Gastrocnemius medialis (tissue), 4 donors: ENCODE results near the gene HOXA7. TPM values are rescaled to one million over a fixed set of nuclear protein-coding genes. Genes with fewer than 3 reads are reported as not detected.
A peak's percentile ranks its signal among the peaks of the same experiment; 100 is the strongest.

Source experiments
- ATAC-seq, 2 donors: fragments of 150-250 bp; one replicate each; pipeline ENCODE4 v1.9.1; 2016
- DNase-seq, 2 donors: peaks; one replicate each; pipeline ENCODE4 v3.0.0-alpha.2; 2019
- H3K27ac ChIP-seq, 4 donors: fragments of 200-600 bp; sonication (generic); 1 replicate in 1 of 4; 2 replicates in 3 of 4; pipeline ENCODE4 v1.5.1; 2016 to 2018; ENCODE audit warnings: mild to moderate bottlenecking in 2 of 4, moderate library complexity in 1 of 4
- H3K27me3 ChIP-seq, 3 donors: fragments of 200-600 bp; sonication (generic) in 2 of 3; 1 replicate in 1 of 3; 2 replicates in 2 of 3; pipeline versions ENCODE4 v1.5.1 to v1.6.0; 2016 to 2019; ENCODE audit warnings: mild to moderate bottlenecking in 1 of 3, moderate library complexity in 1 of 3
- H3K36me3 ChIP-seq, 2 donors: fragments of 200-600 bp; sonication (generic) in 1 of 2; one replicate each; pipeline ENCODE4 v1.5.1; 2017 to 2018
- H3K4me1 ChIP-seq, 2 donors: fragments of 200-600 bp; sonication (generic) in 1 of 2; one replicate each; pipeline ENCODE4 v1.5.1; 2016 to 2017; ENCODE audit warnings: mild to moderate bottlenecking in 2 of 2
- H3K4me3 ChIP-seq, 4 donors: fragments of 200-600 bp; sonication (generic) in 3 of 4; 1 replicate in 1 of 4; 2 replicates in 3 of 4; pipeline ENCODE4 v1.5.1; 2016 to 2019; ENCODE audit warnings: mild to moderate bottlenecking in 2 of 4
- H3K9me3 ChIP-seq, 3 donors: fragments of 200-600 bp; sonication (generic) in 2 of 3; 1 replicate in 1 of 3; 2 replicates in 2 of 3; pipeline ENCODE4 v1.5.1; 2016 to 2019
- POLR2A ChIP-seq, 2 donors: fragments of 450-650 bp; IDR thresholded peaks; one replicate each; pipeline ENCODE4 v1.6.1; 2017; ENCODE audit warnings: antibody characterized with exemption in 2 of 2, mild to moderate bottlenecking in 2 of 2, moderate library complexity in 2 of 2
- in situ Hi-C, 4 donors: fragments of 200-750 bp; cut with MboI; loops; one replicate each; pipeline versions ENCODE4 v1.15.0 to v1.8.0; 2017; ENCODE audit warnings: low sequenced_read_pairs in 4 of 4
- intact Hi-C: fragments of 100-400 bp; cut with DNase I; formaldehyde crosslinking; loops from one replicate; pipeline ENCODE4 v1.15.1; 2023; ENCODE audit warnings: low total_unique reads
- total RNA-seq, 4 donors: library from RNA; depleted of rRNA; stranded (reverse); fragments of >200 nt; gene quantifications; one replicate each; pipeline versions ENCODE4 v1.1.0 to v1.2.3, GENCODE V29; 2016
- TF ChIP-seq, protein P1 (sequence below), 5 experiments: fragments of 450-650 bp in 3 of 5; fragments of 200-600 bp in 2 of 5; sonication (generic) in 2 of 5; IDR thresholded peaks in 4 of 5; conservative IDR thresholded peaks in 1 of 5; 1 replicate in 4 of 5; 2 replicates in 1 of 5; pipeline ENCODE4 v1.5.1; 2016 to 2019; ENCODE audit warnings: antibody characterized with exemption in 5 of 5, mild to moderate bottlenecking in 3 of 5, moderate library complexity in 3 of 5

The HOXA7 gene
- total RNA-seq, 4 donors from 2014 or later: 5.3 to 12.8 (median 8.6) TPM

DNA sequence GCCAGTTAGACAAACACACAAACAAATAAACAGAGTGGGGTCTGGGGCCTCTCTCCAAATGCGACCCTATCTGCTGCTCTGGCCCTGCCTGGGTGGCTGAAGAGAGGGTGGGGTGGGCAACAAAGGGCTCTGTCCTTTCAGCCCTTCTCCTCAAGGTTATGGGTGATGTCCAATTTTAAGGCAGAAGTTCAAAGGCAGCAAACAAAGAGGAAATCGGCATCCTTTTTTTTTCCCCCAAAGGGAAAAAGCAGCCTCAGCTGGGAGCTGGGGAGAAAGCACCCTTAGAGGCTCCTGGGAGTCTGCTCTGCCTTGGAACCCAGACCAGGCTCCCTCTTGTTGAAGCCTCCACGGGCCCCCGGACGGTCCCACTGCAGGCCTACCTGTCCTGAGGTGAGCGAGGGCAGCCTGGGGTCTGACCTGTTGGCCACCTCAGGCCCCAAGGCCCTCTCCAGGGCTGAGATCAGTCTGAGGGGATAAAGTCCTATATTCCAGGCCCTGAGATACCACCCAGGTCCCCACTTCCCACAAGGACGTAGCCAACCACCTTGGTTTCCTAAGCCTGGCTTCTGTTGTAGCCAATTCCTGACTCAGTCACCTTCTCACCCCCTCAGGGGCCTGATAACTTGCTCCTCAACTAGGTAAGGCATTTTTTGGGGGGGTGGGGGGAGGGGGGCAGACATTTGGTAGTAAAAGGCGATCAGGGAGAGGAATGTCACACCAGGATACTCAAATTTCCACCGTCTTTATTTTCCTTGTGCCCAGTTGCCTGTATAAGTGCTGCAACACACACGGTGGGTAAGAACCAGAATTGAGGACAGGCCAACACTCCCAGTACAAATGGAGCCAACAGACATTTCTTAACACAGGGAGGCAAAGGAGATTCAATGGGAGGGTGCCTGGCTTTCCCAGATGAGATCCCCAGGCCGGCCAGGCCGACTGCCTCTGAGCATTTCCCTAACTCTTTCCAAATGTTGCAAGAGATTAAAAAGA lies 24.3 kb upstream of the HOXA7 start:
- intact Hi-C loops: loop anchor here (10.0 kb wide), 1 partner anchor 1444 kb away; no protein-coding TSS in a partner anchor
- ATAC-seq (no peak), DNase-seq (peak; percentile 1 to 27)
- in situ Hi-C loops: loop anchor here in 3 of 4 donors (10.0 to 25.0 kb wide), 5 partner anchors 907 to 1418 kb away; partner anchors contain the start of gene CREB5 (in 1 of the 3)
- Histone ChIP-seq H3K9me3 (no peaks in the 10 kb centered on the region), H3K27ac (peak overlapping the region; percentile 90 to 99 (median 95)), H3K27me3 (peaks cover 0 to 8% (median 3%) of the 10 kb centered on the region in 3 donors), H3K4me3 (peak overlapping the region in 2 of 4 donors; percentile 53 to 56), H3K36me3 (no peaks in the 10 kb centered on the region), H3K4me1 (peaks cover 41 to 54% of the 10 kb centered on the region in 2 donors)
- TF ChIP-seq, protein P1, sequence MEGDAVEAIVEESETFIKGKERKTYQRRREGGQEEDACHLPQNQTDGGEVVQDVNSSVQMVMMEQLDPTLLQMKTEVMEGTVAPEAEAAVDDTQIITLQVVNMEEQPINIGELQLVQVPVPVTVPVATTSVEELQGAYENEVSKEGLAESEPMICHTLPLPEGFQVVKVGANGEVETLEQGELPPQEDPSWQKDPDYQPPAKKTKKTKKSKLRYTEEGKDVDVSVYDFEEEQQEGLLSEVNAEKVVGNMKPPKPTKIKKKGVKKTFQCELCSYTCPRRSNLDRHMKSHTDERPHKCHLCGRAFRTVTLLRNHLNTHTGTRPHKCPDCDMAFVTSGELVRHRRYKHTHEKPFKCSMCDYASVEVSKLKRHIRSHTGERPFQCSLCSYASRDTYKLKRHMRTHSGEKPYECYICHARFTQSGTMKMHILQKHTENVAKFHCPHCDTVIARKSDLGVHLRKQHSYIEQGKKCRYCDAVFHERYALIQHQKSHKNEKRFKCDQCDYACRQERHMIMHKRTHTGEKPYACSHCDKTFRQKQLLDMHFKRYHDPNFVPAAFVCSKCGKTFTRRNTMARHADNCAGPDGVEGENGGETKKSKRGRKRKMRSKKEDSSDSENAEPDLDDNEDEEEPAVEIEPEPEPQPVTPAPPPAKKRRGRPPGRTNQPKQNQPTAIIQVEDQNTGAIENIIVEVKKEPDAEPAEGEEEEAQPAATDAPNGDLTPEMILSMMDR (IDR thresholded peaks at IDR 0.05 in 4 of 5, conservative IDR thresholded peaks at IDR 0.05 in 1 of 5): no peak
- no peak for TF ChIP-seq POLR2A (IDR thresholded peaks at IDR 0.05)

DNA sequence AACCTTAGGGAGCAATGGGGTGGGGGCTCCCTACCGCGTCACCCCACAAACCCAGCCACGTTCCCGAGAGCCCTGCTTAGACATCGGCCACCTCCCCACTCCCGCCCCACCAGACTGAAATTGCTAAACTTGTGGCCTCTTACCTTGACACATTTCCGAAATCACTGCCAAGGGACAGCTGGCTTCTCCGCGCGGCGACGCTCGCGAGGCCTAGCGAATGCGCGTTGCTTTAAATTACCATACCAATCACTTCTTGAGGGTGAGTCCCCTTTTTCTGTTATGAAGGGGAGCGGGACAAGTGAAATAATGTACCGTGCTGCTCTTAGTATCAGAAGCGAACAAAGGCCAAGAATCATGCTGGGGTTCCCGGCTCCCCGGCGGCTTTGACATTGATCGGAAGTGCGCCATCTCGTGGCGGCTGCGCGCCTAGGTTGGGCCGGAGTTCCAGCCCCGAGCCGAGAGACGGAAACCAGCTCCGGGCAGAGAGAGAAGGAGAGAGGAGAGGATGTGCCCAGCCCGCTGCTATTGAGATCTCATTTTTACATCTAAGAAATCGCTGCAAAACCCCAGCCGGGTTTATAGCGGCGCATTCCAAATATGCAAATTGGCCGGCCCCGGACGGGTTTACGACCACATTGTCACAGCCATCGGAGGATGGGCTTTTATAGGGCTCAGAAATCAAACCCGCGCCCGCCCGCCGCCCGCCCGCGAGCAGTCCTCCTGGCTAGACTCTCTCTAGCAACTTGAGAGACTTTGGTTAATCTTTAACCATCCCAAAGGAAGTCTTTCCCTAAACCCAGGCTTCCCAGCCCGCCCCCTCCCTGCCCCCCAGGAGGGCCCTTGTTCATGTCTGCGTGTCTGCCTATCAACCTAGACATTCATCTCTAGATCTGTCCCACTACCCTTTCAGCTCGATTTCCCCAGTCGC lies 23.3 kb upstream of the HOXA7 start:
- Histone ChIP-seq H3K27me3 (peaks cover 0 to 8% (median 3%) of the 10 kb centered on the region in 3 donors), H3K4me1 (peaks cover 43 to 61% of the 10 kb centered on the region in 2 donors), H3K36me3 (no peaks in the 10 kb centered on the region), H3K9me3 (no peaks in the 10 kb centered on the region), H3K4me3 (peak overlapping the region; percentile 47 to 56 (median 52)), H3K27ac (peak overlapping the region; percentile 90 to 99 (median 95))
- intact Hi-C loops (loop anchor here (10.0 kb wide), 2 partner anchors 1445 to 1505 kb away; no protein-coding TSS in a partner anchor), in situ Hi-C loops (loop anchor here in 3 of 4 donors (10.0 to 25.0 kb wide), 5 partner anchors 908 to 1417 kb away; partner anchors contain the start of gene CREB5 (in 1 of the 3))
- peak; percentile 65 to 79 for DNase-seq
- peak; percentile 40 to 53 for ATAC-seq
- TF ChIP-seq POLR2A (IDR thresholded peaks at IDR 0.05): peak; percentile 79 to 90
- TF ChIP-seq, protein P1 (IDR thresholded peaks at IDR 0.05 in 4 of 5, conservative IDR thresholded peaks at IDR 0.05 in 1 of 5): peak; percentile 91 to 96 (median 95)

DNA sequence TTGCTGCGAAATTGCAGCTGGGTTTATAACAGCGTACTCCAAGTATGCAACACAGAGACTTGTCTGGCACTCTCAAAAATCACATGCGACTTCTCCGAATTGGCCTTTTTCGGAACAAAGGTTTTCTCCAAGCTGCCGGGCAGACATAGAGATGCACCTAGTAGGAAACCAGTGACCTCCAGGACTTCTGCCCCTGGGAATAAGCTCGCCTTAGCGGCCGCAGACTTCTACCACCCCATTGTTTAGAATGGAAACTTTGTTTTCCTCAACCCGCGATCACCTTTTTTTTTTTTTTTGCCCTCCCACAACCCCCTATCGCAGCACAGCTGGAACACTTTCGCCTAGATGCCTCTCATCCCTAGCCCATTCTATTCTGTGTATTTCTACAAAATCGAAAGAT lies 22.6 kb upstream of the HOXA7 start:
- peak; percentile 2 to 20 for DNase-seq
- Histone ChIP-seq H3K27me3 (peaks cover 0 to 6% (median 3%) of the 10 kb centered on the region in 3 donors), H3K4me3 (peak overlapping the region; percentile 47 to 56 (median 52)), H3K36me3 (no peaks in the 10 kb centered on the region), H3K27ac (peak overlapping the region; percentile 90 to 99 (median 95)), H3K4me1 (peaks cover 45 to 68% of the 10 kb centered on the region in 2 donors), H3K9me3 (no peaks in the 10 kb centered on the region)
- in situ Hi-C loops (loop anchor here in 3 of 4 donors (10.0 to 25.0 kb wide), 5 partner anchors 908 to 1417 kb away; partner anchors contain the start of gene CREB5 (in 1 of the 3)), intact Hi-C loops (loop anchor here (10.0 kb wide), 1 partner anchor 1504 kb away; no protein-coding TSS in a partner anchor)
- TF ChIP-seq POLR2A (IDR thresholded peaks at IDR 0.05): no peak
- TF ChIP-seq, protein P1 (IDR thresholded peaks at IDR 0.05 in 4 of 5, conservative IDR thresholded peaks at IDR 0.05 in 1 of 5): no peak
- no peak for ATAC-seq

DNA sequence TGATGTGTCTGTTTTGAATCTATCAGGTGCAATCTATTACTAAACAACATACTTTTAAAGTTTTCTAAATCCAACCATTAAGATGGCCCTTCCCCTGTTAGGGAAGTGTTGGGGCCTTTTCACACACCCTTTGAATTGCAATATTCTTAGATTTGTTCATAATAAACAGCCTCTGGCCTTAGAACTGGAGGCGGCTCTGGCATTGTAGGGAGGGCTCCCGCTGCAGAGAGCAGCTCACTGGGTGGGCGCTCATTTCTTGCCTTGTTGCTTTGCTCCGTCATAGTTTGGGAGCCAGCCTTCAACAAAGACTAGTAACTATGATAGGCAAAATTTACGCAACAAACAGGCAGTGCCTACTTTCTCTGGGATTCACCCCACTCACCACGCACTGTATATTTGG lies 21.9 kb upstream of the HOXA7 start:
- no peaks in the 10 kb centered on the region for H3K9me3 ChIP-seq
- intact Hi-C loops (loop anchor here (10.0 kb wide), 1 partner anchor 1504 kb away; no protein-coding TSS in a partner anchor), in situ Hi-C loops (loop anchor here in 3 of 4 donors (10.0 to 25.0 kb wide), 5 partner anchors 909 to 1416 kb away; partner anchors contain the start of gene CREB5 (in 1 of the 3))
- H3K27me3 ChIP-seq: peaks cover 0 to 3% (median 3%) of the 10 kb centered on the region in 3 donors
- no peaks in the 10 kb centered on the region for H3K36me3 ChIP-seq
- H3K4me1 ChIP-seq: peaks cover 45 to 68% of the 10 kb centered on the region in 2 donors
- ATAC-seq: peak; percentile 15 to 21
- H3K27ac ChIP-seq: peak overlapping the region; percentile 90 to 99 (median 95)
- TF ChIP-seq, protein P1 (IDR thresholded peaks at IDR 0.05 in 4 of 5, conservative IDR thresholded peaks at IDR 0.05 in 1 of 5): no peak
- peak in 1 of 2 donors; percentile 7 for TF ChIP-seq POLR2A (IDR thresholded peaks at IDR 0.05)
- peak; percentile 50 to 68 for DNase-seq
- H3K4me3 ChIP-seq: peak overlapping the region; percentile 47 to 56 (median 52)
